H9 (cell line): ENCODE data around the gene CRHBP. TPM values are rescaled to one million over a fixed set of nuclear protein-coding genes. Genes with fewer than 3 reads are reported as not detected.

ENCODE experiments used
- DNase-seq: peaks from one replicate; pipeline ENCODE4 v3.0.0-alpha.2; 2017
- H2AFZ ChIP-seq: one replicate; pipeline ENCODE4 v1.6.1; 2013; ENCODE audit warnings: mild to moderate bottlenecking, low read length, control low read depth, moderate library complexity
- H2AK5ac ChIP-seq: 2 replicates; pipeline ENCODE4 v1.6.1; 2013; ENCODE audit warnings: low read length, control low read depth, mixed read lengths; ENCODE audit not compliant: insufficient read length
- H2BK120ac ChIP-seq: one replicate; pipeline ENCODE4 v1.6.1; 2013; ENCODE audit warnings: low read depth, mild to moderate bottlenecking, low read length, control low read depth, inconsistent platforms; ENCODE audit not compliant: poor library complexity, severe bottlenecking
- H2BK12ac ChIP-seq: 2 replicates; pipeline ENCODE4 v1.6.1; 2013; ENCODE audit warnings: low read length, control low read depth, mixed read lengths, low read depth; ENCODE audit not compliant: insufficient read length
- H2BK15ac ChIP-seq: 2 replicates; pipeline ENCODE4 v1.6.1; 2013; ENCODE audit warnings: low read depth, low read length, control low read depth
- H2BK20ac ChIP-seq: one replicate; pipeline ENCODE4 v1.6.1; 2013; ENCODE audit warnings: low read depth, mild to moderate bottlenecking, low read length, control low read depth, inconsistent platforms; ENCODE audit not compliant: poor library complexity, severe bottlenecking
- H2BK5ac ChIP-seq: 2 replicates; pipeline ENCODE4 v1.6.1; 2013; ENCODE audit warnings: low read length, control low read depth, mixed read lengths; ENCODE audit not compliant: insufficient read length
- H3K14ac ChIP-seq: 2 replicates; pipeline ENCODE4 v1.6.1; 2013; ENCODE audit warnings: low read length, control low read depth; ENCODE audit not compliant: insufficient read depth
- H3K18ac ChIP-seq: 2 replicates; pipeline ENCODE4 v1.6.1; 2013; ENCODE audit warnings: low read depth, mild to moderate bottlenecking, mixed read lengths, low read length, control low read depth; ENCODE audit not compliant: insufficient read length
- H3K23ac ChIP-seq: 2 replicates; pipeline ENCODE4 v1.6.1; 2013; ENCODE audit warnings: low read length, control low read depth, mixed read lengths, low read depth; ENCODE audit not compliant: insufficient read length
- H3K23me2 ChIP-seq: 2 replicates; pipeline ENCODE4 v1.6.1; 2013; ENCODE audit warnings: low read depth, mild to moderate bottlenecking, mixed read lengths, low read length, control low read depth; ENCODE audit not compliant: insufficient read length, poor library complexity, severe bottlenecking
- H3K27ac ChIP-seq: 2 replicates; pipeline ENCODE4 v1.5.1; 2013; ENCODE audit warnings: low read length, control low read depth, mixed read lengths, low read depth; ENCODE audit not compliant: insufficient read length
- H3K27me3 ChIP-seq: 2 replicates; pipeline ENCODE4 v1.6.1; 2013; ENCODE audit warnings: low read length, control low read depth, inconsistent platforms; ENCODE audit not compliant: insufficient read depth
- H3K4ac ChIP-seq: 2 replicates; pipeline ENCODE4 v1.6.1; 2013; ENCODE audit warnings: low read depth, mild to moderate bottlenecking, control low read depth, inconsistent platforms, low read length, moderate library complexity
- H3K4me1 ChIP-seq: 2 replicates; pipeline ENCODE4 v1.6.1; 2013; ENCODE audit warnings: low read length, control low read depth, inconsistent platforms; ENCODE audit not compliant: insufficient read depth
- H3K4me2 ChIP-seq: 2 replicates; pipeline ENCODE4 v1.6.1; 2013; ENCODE audit warnings: low read length, control low read depth, mixed read lengths; ENCODE audit not compliant: insufficient read length, insufficient read depth
- H3K56ac ChIP-seq: 2 replicates; pipeline ENCODE4 v1.6.1; 2013; ENCODE audit warnings: low read depth, mild to moderate bottlenecking, mixed read lengths, low read length, control low read depth; ENCODE audit not compliant: insufficient read length
- H3K79me1 ChIP-seq: 2 replicates; pipeline ENCODE4 v1.6.1; 2013; ENCODE audit warnings: low read depth, mild to moderate bottlenecking, moderate library complexity, low read length, control low read depth, inconsistent platforms; ENCODE audit not compliant: insufficient read depth, poor library complexity, severe bottlenecking
- H3K79me2 ChIP-seq: 2 replicates; pipeline ENCODE4 v1.6.1; 2013; ENCODE audit warnings: low read length, control low read depth, inconsistent platforms; ENCODE audit not compliant: insufficient read depth
- H3K9ac ChIP-seq: 2 replicates; pipeline ENCODE4 v1.6.1; 2013; ENCODE audit warnings: low read length, control low read depth, mixed read lengths; ENCODE audit not compliant: insufficient read length; ENCODE audit errors: extremely low read depth
- H3K9me3 ChIP-seq: one replicate; pipeline ENCODE4 v1.6.1; 2013; ENCODE audit warnings: low read depth, low read length, inconsistent platforms; ENCODE audit not compliant: control insufficient read depth
- H3T11ph ChIP-seq: one replicate; pipeline ENCODE4 v1.6.1; 2013; ENCODE audit warnings: mild to moderate bottlenecking, low read length, control low read depth, inconsistent platforms
- H4K20me1 ChIP-seq: one replicate; pipeline ENCODE4 v1.6.1; 2013; ENCODE audit not compliant: control insufficient read depth, insufficient read length, insufficient read depth
- H4K5ac ChIP-seq: 2 replicates; pipeline ENCODE4 v1.6.1; 2013; ENCODE audit warnings: low read depth, mild to moderate bottlenecking, mixed read lengths, low read length, control low read depth; ENCODE audit not compliant: insufficient read length
- H4K8ac ChIP-seq: replicated peaks from 2 replicates; pipeline ENCODE4 v1.6.1; 2013; ENCODE audit warnings: low read length, control low read depth, mixed read lengths, low read depth; ENCODE audit not compliant: insufficient read length
- H4K91ac ChIP-seq: 2 replicates; pipeline ENCODE4 v1.6.1; 2013; ENCODE audit warnings: low read depth, mild to moderate bottlenecking, moderate library complexity, mixed read lengths, low read length, control low read depth; ENCODE audit not compliant: insufficient read length
- H3K27ac Mint-ChIP-seq, 3 experiments: 2 replicates in 2 of 3; 3 replicates in 1 of 3; pipeline ENCODE4 v1.8.0; 2020 to 2021; ENCODE audit warnings: mixed read lengths in 3 of 3, mild to moderate bottlenecking in 1 of 3, moderate library complexity in 1 of 3
- H3K27me3 Mint-ChIP-seq: 2 replicates; pipeline ENCODE4 v1.8.0; 2021; ENCODE audit warnings: low read depth, mild to moderate bottlenecking, moderate library complexity, mixed read lengths
- H3K36me3 Mint-ChIP-seq, 3 experiments: 2 replicates in 2 of 3; 3 replicates in 1 of 3; pipeline ENCODE4 v1.8.0; 2020 to 2021; ENCODE audit warnings: low read depth in 3 of 3, mixed read lengths in 3 of 3; ENCODE audit not compliant: insufficient read depth in 1 of 3
- H3K4me1 Mint-ChIP-seq, 2 experiments: 2 replicates each; pipeline ENCODE4 v1.8.0; 2020; ENCODE audit warnings: mixed read lengths in 2 of 2
- H3K4me3 Mint-ChIP-seq, 2 experiments: 2 replicates in 1 of 2; 3 replicates in 1 of 2; pipeline ENCODE4 v1.8.0; 2020 to 2021; ENCODE audit warnings: mild to moderate bottlenecking in 2 of 2, mixed read lengths in 2 of 2, moderate library complexity in 1 of 2
- H3K9me3 Mint-ChIP-seq, 2 experiments: 2 replicates in 1 of 2; 3 replicates in 1 of 2; pipeline ENCODE4 v1.8.0; 2020; ENCODE audit warnings: mild to moderate bottlenecking in 2 of 2, mixed read lengths in 2 of 2, moderate library complexity in 1 of 2
- CTCF ChIP-seq: fragments of 200-600 bp; sonication (generic); conservative IDR thresholded peaks from 3 replicates; pipeline ENCODE4 v1.8.0; 2021; ENCODE audit warnings: antibody characterized with exemption, mild to moderate bottlenecking
- WGBS: extraction: QIAGEN DNeasy Blood & Tissue Kit; methylation state at CpG from one replicate; pipeline ENCODE4 v1.1.7; 2013; ENCODE audit warnings: missing lambda C conversion rate, low lambda C conversion rate, mixed read lengths; ENCODE audit not compliant: insufficient read length; ENCODE audit errors: extremely low coverage; 5-methylcytosine and 5-hydroxymethylcytosine counted together
- total RNA-seq: library from RNA; stranded (reverse); gene quantifications from 2 replicates; pipeline ENCODE4 v1.2.1, GENCODE V29; 2021

The CRHBP gene
- total RNA-seq, 1 experiment from 2014 or later: not detected

DNA sequence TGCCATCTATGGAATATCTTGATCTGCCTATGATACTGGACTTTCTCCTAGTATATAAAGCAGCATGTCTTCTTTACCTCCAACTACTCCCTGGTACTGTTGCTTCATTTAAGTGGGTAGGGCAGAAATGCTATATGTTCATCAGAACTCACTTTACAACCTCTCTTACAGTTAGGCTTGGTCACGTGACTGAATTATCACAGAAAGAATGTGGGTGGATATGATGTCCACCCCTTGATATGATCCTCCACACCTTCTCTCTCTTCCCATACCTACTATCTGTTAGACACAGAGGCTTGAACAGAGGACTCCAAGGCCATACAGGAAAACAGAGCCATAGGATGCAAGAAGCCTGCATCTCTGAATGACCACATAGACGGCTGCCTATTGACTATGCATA lies 19.8 kb downstream of the CRHBP start:
- H3K4me1 Mint-ChIP-seq: no peaks in the 10 kb centered on the region
- no peak overlapping the region for H2BK5ac ChIP-seq
- no peaks in the 10 kb centered on the region for H3K27me3 ChIP-seq
- no peaks in the 10 kb centered on the region for H3K79me2 ChIP-seq
- H3K79me1 ChIP-seq: no peaks in the 10 kb centered on the region
- H2AK5ac ChIP-seq: no peak overlapping the region
- no peak overlapping the region for H3K4me2 ChIP-seq
- no peak overlapping the region for H2BK15ac ChIP-seq
- H4K20me1 ChIP-seq: no peaks in the 10 kb centered on the region
- no peak overlapping the region for H3K23ac ChIP-seq
- H2BK20ac ChIP-seq: no peak overlapping the region
- H2BK120ac ChIP-seq: no peak overlapping the region
- no peak overlapping the region for H3K18ac ChIP-seq
- DNase-seq: no peak
- no peak overlapping the region for H3K4me3 Mint-ChIP-seq
- H3K14ac ChIP-seq: no peak overlapping the region
- H4K8ac ChIP-seq: no peak overlapping the region
- no peak overlapping the region for H3K56ac ChIP-seq
- H3K36me3 Mint-ChIP-seq: no peaks in the 10 kb centered on the region
- H4K91ac ChIP-seq: no peak overlapping the region
- H3K4ac ChIP-seq: no peak overlapping the region
- no peaks in the 10 kb centered on the region for H3K4me1 ChIP-seq
- no peak overlapping the region for H4K5ac ChIP-seq
- no peak overlapping the region for H3K9ac ChIP-seq
- H3K23me2 ChIP-seq: no peaks in the 10 kb centered on the region
- H3K27me3 Mint-ChIP-seq: no peaks in the 10 kb centered on the region
- no CpG with 5 or more reads among the region's 2 CpGs for WGBS
- H2AFZ ChIP-seq: no peak overlapping the region
- no peak overlapping the region for H3K27ac Mint-ChIP-seq
- H3T11ph ChIP-seq: no peak overlapping the region
- H3K9me3 ChIP-seq: no peaks in the 10 kb centered on the region
- TF ChIP-seq CTCF: no peak
- no peak overlapping the region for H3K27ac ChIP-seq
- no peak overlapping the region for H2BK12ac ChIP-seq
- H3K9me3 Mint-ChIP-seq: no peaks in the 10 kb centered on the region
